OCI-LY3 (cell line): Measurements from ENCODE around the gene RIBC1.

Experiments used
- CTCF ChIP-seq: fragments of 200-600, 300-600 bp; sonication (generic); IDR thresholded peaks from 2 replicates; pipeline ENCODE4 v1.5.1; 2014; ENCODE audit warnings: antibody characterized with exemption, low read length, low read depth
- EZH2phosphoT487 ChIP-seq: fragments of 200-600 bp; shearing (Covaris generic); IDR thresholded peaks from 2 replicates; pipeline ENCODE4 v1.6.1; 2018; ENCODE audit warnings: antibody characterized with exemption, mixed run types, low read depth

- TF ChIP-seq CTCF (no peak), EZH2phosphoT487 (no peak)
Observed at GRCh38 chrX:53374222-53374820, 48.4 kb upstream of the RIBC1 start.
